ENCODE data around the gene RASA4.
"Not testable (repeated sequence)": the region's sequence is repeated elsewhere in the genome, so short reads cannot be mapped to it uniquely, and the experiment has no call there.

The RASA4 gene

GRCh38 chr7:102544372-102544771, 72.2 kb downstream of the RASA4 start:
- DNase-seq (ENCODE audit: low read depth in 1 of 2, low spot score in 1 of 2) = not testable (repeated sequence)

DNA sequence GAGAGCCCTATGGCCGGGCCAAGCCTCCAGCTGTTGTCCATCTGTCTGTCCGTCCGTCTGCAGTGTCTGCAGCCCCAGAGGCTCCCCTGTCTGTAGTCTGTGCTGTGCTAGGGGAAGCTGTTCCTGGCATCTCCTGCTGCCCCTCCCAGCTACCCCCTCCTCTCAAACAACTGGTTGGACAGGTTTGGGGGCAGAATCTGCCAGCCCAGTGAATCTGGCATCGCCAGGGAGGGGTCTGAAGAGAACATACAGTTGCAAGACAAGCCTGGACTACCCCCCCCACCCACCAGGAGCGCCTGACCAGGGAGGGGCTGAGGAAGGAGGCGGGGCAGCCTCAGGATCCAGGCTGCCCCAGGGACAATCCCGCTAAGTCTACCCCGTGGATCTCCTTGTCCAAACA, 73.0 kb downstream of the RASA4 start, which contains the start of gene UPK3BL2:
UPK3BL2 (minus strand) TSS at position 101 of the 400 bp plus-strand sequence; CDS start at position 41, 60 bp downstream.
- not testable (repeated sequence) for DNase-seq (ENCODE audit: low read depth in 1 of 2, low spot score in 1 of 2)

- DNase-seq (ENCODE audit: low read depth in 1 of 2, low spot score in 1 of 2) = not testable (repeated sequence)
Measured at GRCh38 chr7:102542771-102543170, 73.8 kb downstream of the RASA4 start.

DNA sequence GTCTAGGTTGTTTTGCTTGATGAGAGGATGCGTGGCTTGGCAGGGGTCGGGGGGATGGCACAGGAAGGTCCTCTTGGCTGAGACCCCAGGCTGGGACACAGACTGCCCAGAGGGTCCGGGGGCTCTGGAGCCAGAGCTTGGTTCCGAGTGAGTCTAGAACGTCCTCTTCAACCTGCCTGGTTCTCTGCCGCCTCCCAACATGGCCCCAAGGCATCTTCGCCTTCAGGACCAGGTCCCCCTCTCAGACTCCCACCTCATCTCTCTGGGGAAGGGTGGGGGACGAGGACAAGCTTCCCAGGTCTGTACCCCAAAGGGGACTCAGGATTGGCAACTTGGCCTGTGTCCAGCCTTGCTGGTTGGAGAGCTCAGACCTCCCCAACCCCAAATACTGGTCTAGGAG, 74.5 kb downstream of the RASA4 start:
- not testable (repeated sequence) for DNase-seq (ENCODE audit: low read depth in 1 of 2, low spot score in 1 of 2)

GRCh38 chr7:102540604-102541003, 76.0 kb downstream of the RASA4 start:
- not testable (repeated sequence) for DNase-seq (ENCODE audit: low read depth in 1 of 2, low spot score in 1 of 2)

DNA sequence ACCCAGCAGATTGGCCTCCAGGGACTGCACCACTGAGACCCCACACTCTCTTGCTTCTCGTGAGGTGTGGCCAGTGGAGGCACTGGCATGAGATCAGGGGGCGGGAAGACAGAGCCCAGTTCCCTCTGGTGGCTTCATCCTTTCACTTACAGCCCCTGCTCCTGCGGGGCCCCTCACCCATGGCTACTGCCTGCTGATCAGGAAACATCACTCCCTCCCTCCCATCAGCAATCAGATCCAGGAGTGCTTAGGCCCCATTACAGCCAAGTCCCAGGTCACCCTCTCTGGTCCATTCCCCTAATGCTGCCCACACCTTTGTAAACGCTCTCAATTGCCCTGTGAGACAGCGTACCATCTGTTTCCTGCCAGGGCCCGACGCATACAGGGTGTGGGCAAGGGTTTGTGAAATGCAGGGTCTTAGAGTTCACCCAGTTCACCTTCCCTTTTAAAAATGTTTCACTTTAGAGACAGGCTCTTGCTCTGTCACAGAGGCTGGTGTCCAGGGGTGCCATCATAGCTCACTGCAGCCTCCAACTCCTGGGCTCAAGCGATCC, 81.4 kb downstream of the RASA4 start:
- not testable (repeated sequence) for DNase-seq (ENCODE audit: low read depth in 1 of 2, low spot score in 1 of 2)

DNA sequence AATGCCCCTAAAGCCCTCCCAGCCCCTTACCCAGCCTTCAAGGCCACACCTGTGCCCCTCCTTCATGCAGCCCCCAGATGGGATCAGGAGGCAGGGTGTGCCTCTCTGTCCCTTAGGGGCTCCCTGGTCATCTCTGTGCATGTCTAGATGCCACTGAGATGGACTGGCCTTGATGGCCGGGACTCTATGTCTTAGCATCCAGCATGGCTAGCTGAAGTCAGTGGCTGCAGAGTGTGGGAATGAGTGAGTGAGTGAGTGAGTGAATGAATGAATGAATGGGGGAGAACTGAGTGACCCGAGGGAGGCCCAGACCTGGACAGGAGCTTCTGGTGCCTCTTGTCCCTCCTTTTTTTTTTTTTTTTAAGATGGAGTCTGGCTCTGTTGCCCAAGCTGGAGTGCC, 84.4 kb downstream of the RASA4 start:
- not testable (repeated sequence) for DNase-seq (ENCODE audit: low read depth in 1 of 2, low spot score in 1 of 2)

GRCh38 chr7:102531583-102531982, 85.0 kb downstream of the RASA4 start:
- not testable (repeated sequence) for DNase-seq (ENCODE audit: low read depth in 1 of 2, low spot score in 1 of 2)

GRCh38 chr7:102527822-102528793, 88.4 kb downstream of the RASA4 start:
- DNase-seq (ENCODE audit: low read depth in 1 of 2, low spot score in 1 of 2) = not testable (repeated sequence)

GRCh38 chr7:102527182-102527581, 89.4 kb downstream of the RASA4 start:
- not testable (repeated sequence) for DNase-seq (ENCODE audit: low read depth in 1 of 2, low spot score in 1 of 2)

- not testable (repeated sequence) for DNase-seq (ENCODE audit: low read depth in 1 of 2, low spot score in 1 of 2)
Measured at GRCh38 chr7:102524803-102525202, 91.8 kb downstream of the RASA4 start.
